Vagina (tissue), 2 donors: ENCODE data around the gene ANKS6.

ENCODE experiments used
- CTCF ChIP-seq, 3 experiments: fragments of 450-650 bp in 2 of 3; fragments of 200-600 bp in 1 of 3; sonication (generic) in 1 of 3; IDR thresholded peaks; one replicate each; pipeline ENCODE4 v1.5.1; 2017 to 2019; ENCODE audit warnings: antibody characterized with exemption in 3 of 3, mild to moderate bottlenecking in 2 of 3, moderate library complexity in 2 of 3
- POLR2A ChIP-seq, 2 donors: fragments of 450-650 bp; IDR thresholded peaks; one replicate each; pipeline ENCODE4 v1.6.1; 2017; ENCODE audit warnings: antibody characterized with exemption in 2 of 2, mild to moderate bottlenecking in 2 of 2, moderate library complexity in 2 of 2
- POLR2AphosphoS5 ChIP-seq, 2 donors: sonication (generic); formaldehyde crosslinking; IDR thresholded peaks; one replicate each; pipeline ENCODE4 v1.9.0; 2017; ENCODE audit warnings: antibody characterized with exemption in 2 of 2, mild to moderate bottlenecking in 2 of 2, low read depth in 1 of 2; ENCODE audit not compliant: insufficient read depth in 1 of 2

DNA sequence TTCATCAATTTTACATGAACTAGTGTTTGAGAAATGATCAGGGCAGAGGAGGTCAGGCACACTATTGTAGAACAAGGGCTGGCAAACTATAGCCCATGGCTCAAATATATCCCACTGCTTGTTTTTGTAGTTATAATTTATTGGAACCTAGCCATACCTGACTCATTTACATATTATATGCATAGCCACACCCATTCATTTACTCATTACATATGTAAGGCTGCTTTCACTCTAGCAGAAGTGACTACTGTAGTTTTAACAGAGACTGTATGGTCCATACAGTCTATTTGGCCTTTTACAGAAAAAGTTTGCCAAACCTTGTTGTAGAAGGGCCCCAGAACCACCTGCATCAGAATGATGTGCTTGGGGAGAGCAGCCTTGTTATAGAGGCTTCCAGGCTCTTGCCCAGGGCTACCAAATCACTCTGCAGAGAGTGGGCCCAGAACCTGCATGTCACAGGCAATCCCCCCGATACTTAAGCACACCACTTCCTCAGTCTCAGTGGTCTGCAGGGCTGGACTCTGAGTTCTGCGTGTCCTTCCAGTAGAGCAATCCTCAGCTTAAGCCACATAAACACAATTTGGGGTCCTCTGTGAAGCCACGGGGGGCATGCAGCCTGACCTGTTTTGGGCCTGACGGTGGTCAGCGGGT is 6.7 kb downstream of the ANKS6 start:
- TF ChIP-seq POLR2AphosphoS5 (IDR thresholded peaks at IDR 0.05; ENCODE audit: insufficient read depth in 1 of 2, low read depth in 1 of 2): no peak
- TF ChIP-seq CTCF (IDR thresholded peaks at IDR 0.05): no peak
- TF ChIP-seq POLR2A (IDR thresholded peaks at IDR 0.05): no peak
